ENCODE data around the gene PLPPR2.
"Not testable (repeated sequence)": the region's sequence is repeated elsewhere in the genome, so short reads cannot be mapped to it uniquely, and the experiment has no call there.

Gene PLPPR2

GRCh38 chr19:11405846-11406643, 50.8 kb downstream of the PLPPR2 start:
- TF ChIP-seq ZFX (IDR thresholded peaks at IDR 0.05; ENCODE audit: borderline replicate concordance) (no peak), CTCF (IDR thresholded peaks at IDR 0.05) (no peak)
- no peak overlapping the region for H3K27ac ChIP-seq

GRCh38 chr19:11406703-11407236, 51.5 kb downstream of the PLPPR2 start:
- not testable (repeated sequence) for H3K27ac ChIP-seq

- H3K27ac ChIP-seq: no peak overlapping the region
- TF ChIP-seq ZFX (IDR thresholded peaks at IDR 0.05; ENCODE audit: borderline replicate concordance): no peak
Observed at GRCh38 chr19:11408591-11408990, 53.4 kb downstream of the PLPPR2 start.

GRCh38 chr19:11410682-11411081, 55.5 kb downstream of the PLPPR2 start:
- TF ChIP-seq ZFX (IDR thresholded peaks at IDR 0.05; ENCODE audit: borderline replicate concordance) (no peak), CTCF (IDR thresholded peaks at IDR 0.05) (no peak)
- H3K27ac ChIP-seq: no peak overlapping the region

- no peak for TF ChIP-seq CTCF (IDR thresholded peaks at IDR 0.05)
- TF ChIP-seq ZFX (IDR thresholded peaks at IDR 0.05; ENCODE audit: borderline replicate concordance): no peak
- no peak overlapping the region for H3K27ac ChIP-seq
Observed at GRCh38 chr19:11414544-11414943, 59.3 kb downstream of the PLPPR2 start.

Data from 22Rv1 (cell line).